Trophoblast cell (in vitro differentiated cells and primary cell): ENCODE data around the gene RPS6KA3. TPM values are rescaled to one million over a fixed set of nuclear protein-coding genes. Genes with fewer than 3 reads are reported as not detected.

Experiments
- DNase-seq, 2 donors: peaks; one replicate each; pipeline ENCODE4 v3.0.0-alpha.2; 2016
- H2AFZ ChIP-seq: 2 replicates; pipeline ENCODE4 v1.6.1; 2013; ENCODE audit warnings: low read length, moderate library complexity, mild to moderate bottlenecking; ENCODE audit not compliant: insufficient read depth, poor library complexity
- H2AK5ac ChIP-seq: 2 replicates; pipeline ENCODE4 v1.6.1; 2013; ENCODE audit warnings: mild to moderate bottlenecking, low read length
- H2BK120ac ChIP-seq: 2 replicates; pipeline ENCODE4 v1.6.1; 2013; ENCODE audit warnings: low read length, mild to moderate bottlenecking, moderate library complexity; ENCODE audit not compliant: insufficient read depth, poor library complexity
- H2BK12ac ChIP-seq: 2 replicates; pipeline ENCODE4 v1.6.1; 2013; ENCODE audit warnings: mild to moderate bottlenecking, low read length, moderate library complexity
- H2BK5ac ChIP-seq: 2 replicates; pipeline ENCODE4 v1.6.1; 2013; ENCODE audit warnings: low read length, low read depth, moderate library complexity, mild to moderate bottlenecking; ENCODE audit not compliant: poor library complexity
- H3K14ac ChIP-seq: 2 replicates; pipeline ENCODE4 v1.6.1; 2013; ENCODE audit warnings: mild to moderate bottlenecking, low read length
- H3K18ac ChIP-seq: 2 replicates; pipeline ENCODE4 v1.6.1; 2013; ENCODE audit warnings: mild to moderate bottlenecking, low read length
- H3K23ac ChIP-seq: 2 replicates; pipeline ENCODE4 v1.6.1; 2013; ENCODE audit warnings: low read length
- H3K27ac ChIP-seq: 2 replicates; pipeline ENCODE4 v1.5.1; 2013; ENCODE audit warnings: low read depth, mild to moderate bottlenecking, inconsistent platforms, low read length, moderate library complexity
- H3K27me3 ChIP-seq: 2 replicates; pipeline ENCODE4 v1.6.1; 2013; ENCODE audit warnings: inconsistent platforms, mild to moderate bottlenecking, low read length, moderate library complexity; ENCODE audit not compliant: insufficient read depth
- H3K36me3 ChIP-seq, 2 experiments: 1 replicate in 1 of 2; 2 replicates in 1 of 2; pipeline ENCODE4 v1.6.1; 2013; ENCODE audit warnings: low read length in 2 of 2, mild to moderate bottlenecking in 2 of 2, moderate library complexity in 1 of 2; ENCODE audit not compliant: insufficient read depth in 2 of 2, control insufficient read depth in 1 of 2
- H3K4ac ChIP-seq: 2 replicates; pipeline ENCODE4 v1.6.1; 2013; ENCODE audit warnings: low read depth, mild to moderate bottlenecking, low read length, moderate library complexity
- H3K4me1 ChIP-seq, 2 experiments: 1 replicate in 1 of 2; 2 replicates in 1 of 2; pipeline ENCODE4 v1.6.1; 2013; ENCODE audit warnings: low read length in 2 of 2, mild to moderate bottlenecking in 2 of 2, moderate library complexity in 1 of 2; ENCODE audit not compliant: insufficient read depth in 2 of 2, control insufficient read depth in 1 of 2
- H3K4me2 ChIP-seq: 2 replicates; pipeline ENCODE4 v1.6.1; 2013; ENCODE audit warnings: inconsistent platforms, mild to moderate bottlenecking, low read length, moderate library complexity
- H3K4me3 ChIP-seq: 2 replicates; pipeline ENCODE4 v1.5.1; 2013; ENCODE audit warnings: mild to moderate bottlenecking, low read depth, low read length, inconsistent platforms
- H3K79me1 ChIP-seq: one replicate; pipeline ENCODE4 v1.6.1; 2013; ENCODE audit warnings: low read length
- H3K79me2 ChIP-seq: 2 replicates; pipeline ENCODE4 v1.6.1; 2013; ENCODE audit warnings: low read length, mild to moderate bottlenecking; ENCODE audit not compliant: control insufficient read depth, insufficient read depth, poor library complexity
- H3K9ac ChIP-seq: 2 replicates; pipeline ENCODE4 v1.6.1; 2013; ENCODE audit warnings: mild to moderate bottlenecking, low read length
- H3K9me3 ChIP-seq: 2 replicates; pipeline ENCODE4 v1.6.1; 2013; ENCODE audit warnings: low read depth, mild to moderate bottlenecking, control low read depth, inconsistent platforms, low read length; ENCODE audit not compliant: insufficient read depth
- H4K12ac ChIP-seq: 2 replicates; pipeline ENCODE4 v1.6.1; 2013; ENCODE audit warnings: low read depth, mild to moderate bottlenecking, low read length, moderate library complexity
- H4K8ac ChIP-seq: 2 replicates; pipeline ENCODE4 v1.6.1; 2013; ENCODE audit warnings: low read depth, mild to moderate bottlenecking, low read length, moderate library complexity
- H4K91ac ChIP-seq: one replicate; pipeline ENCODE4 v1.6.1; 2013; ENCODE audit warnings: low read depth, mild to moderate bottlenecking, low read length, moderate library complexity
- WGBS: extraction: QIAGEN DNeasy Blood & Tissue Kit; methylation state at CpG from one replicate; pipeline ENCODE4 v1.1.7; 2013; ENCODE audit warnings: missing lambda C conversion rate; ENCODE audit not compliant: insufficient read length, insufficient coverage; ENCODE audit errors: extremely low coverage; 5-methylcytosine and 5-hydroxymethylcytosine counted together
- polyA plus RNA-seq: library from polyadenylated mRNA; stranded (reverse); fragments of 200-250 nt; gene quantifications from 2 replicates; pipeline ENCODE4 v1.2.3, GENCODE V29; 2013

RPS6KA3 gene
- 12.1 and 12.6 TPM in 2 replicates for polyA plus RNA-seq

DNA sequence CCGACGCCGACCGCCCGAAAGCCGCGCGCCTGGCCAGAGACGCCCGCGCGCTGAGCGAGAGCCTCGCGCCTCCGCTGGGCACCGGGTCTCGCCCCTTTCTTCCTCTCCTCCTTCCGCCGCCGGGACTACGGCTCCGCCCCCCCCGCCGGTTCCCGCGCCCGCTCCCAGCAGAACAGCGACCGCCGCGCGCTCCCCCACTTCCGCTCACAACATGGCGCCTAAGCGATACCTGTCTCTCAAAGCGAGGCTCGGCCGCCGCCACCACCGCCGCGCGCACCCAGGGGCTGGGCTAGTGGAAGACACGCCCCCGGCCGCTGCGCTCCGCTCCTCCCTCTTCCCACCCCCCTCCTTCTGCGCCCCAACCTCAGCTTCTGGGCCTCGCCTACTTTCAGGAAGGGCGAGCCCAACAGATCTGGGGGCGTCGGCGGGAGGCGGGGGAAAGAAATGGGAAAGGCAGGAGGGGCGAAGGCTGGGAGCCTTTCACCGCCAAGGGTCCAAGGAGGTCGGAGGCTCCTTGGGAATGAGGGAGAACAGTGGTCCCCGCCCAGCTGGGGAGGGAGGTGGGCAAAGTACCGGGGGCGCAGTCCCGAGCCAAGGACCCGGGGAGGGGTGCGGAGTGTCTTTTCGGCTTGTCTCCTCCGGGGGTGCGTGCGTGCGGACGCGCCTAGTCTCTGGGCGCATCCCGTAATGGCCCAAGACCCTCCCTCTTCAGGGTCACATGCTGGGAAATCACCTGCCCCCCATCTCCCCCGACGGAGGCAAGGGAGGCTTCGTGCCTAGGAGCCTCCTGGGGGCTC lies at the start of gene RPS6KA3:
Gene RPS6KA3, minus strand, starts transcription at position 100 of the 797 bp plus-strand sequence. CDS start 277 bp downstream, outside the sequence.
- Histone ChIP-seq H3K79me1 (peaks cover 13% of the 10 kb centered on the region), H4K8ac (peak within 1 kb of the TSS; percentile 90), H3K4me3 (peak within 1 kb of the TSS; percentile 81), H4K91ac (peak within 1 kb of the TSS; percentile 78), H2BK120ac (peak within 1 kb of the TSS; percentile 88), H3K14ac (peak within 1 kb of the TSS; percentile 94), H2AK5ac (no peak within 1 kb of the TSS), H4K12ac (peak within 1 kb of the TSS; percentile 90), H3K9ac (peak within 1 kb of the TSS; percentile 75), H2BK5ac (peak within 1 kb of the TSS; percentile 77), H3K23ac (no peak within 1 kb of the TSS), H3K18ac (peak within 1 kb of the TSS; percentile 75), H2AFZ (peak within 1 kb of the TSS; percentile 50), H3K4ac (peak within 1 kb of the TSS; percentile 49), H3K4me1 (peaks cover 0 to 3% of the 10 kb centered on the region in 2 experiments), H3K36me3 (no peaks in the 10 kb centered on the region), H3K27me3 (no peaks in the 10 kb centered on the region), H3K9me3 (no peaks in the 10 kb centered on the region), H2BK12ac (peak within 1 kb of the TSS; percentile 40), H3K27ac (peak within 1 kb of the TSS; percentile 65), H3K79me2 (peaks cover 6% of the 10 kb centered on the region), H3K4me2 (peak within 1 kb of the TSS; percentile 94)
- peak; percentile 65 to 76 for DNase-seq
- WGBS, result no CpG with 5 or more reads among the region's 77 CpGs

DNA sequence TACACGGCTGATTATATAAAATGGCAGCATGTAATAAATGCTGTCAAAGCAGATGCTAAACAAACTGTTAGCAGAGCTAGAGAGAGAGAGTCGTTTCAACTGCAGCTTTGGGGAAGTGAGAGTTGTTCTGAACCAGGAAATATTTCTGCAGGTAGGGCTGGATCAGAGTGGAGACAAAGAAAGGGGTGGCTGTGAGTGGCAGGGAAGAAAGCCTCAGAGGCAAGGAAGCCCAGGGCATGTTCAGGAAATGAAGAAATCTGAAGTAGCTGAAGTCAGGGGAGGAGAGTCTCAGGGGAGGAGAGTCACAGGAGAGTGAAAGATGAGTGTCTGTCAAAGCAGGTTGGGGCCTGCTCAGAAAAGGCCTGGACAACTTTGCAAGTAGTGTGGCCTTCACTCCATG lies 48.4 kb upstream of the RPS6KA3 start:
- no peak overlapping the region for H2BK120ac ChIP-seq
- H2BK12ac ChIP-seq, result no peak overlapping the region
- no peak overlapping the region for H3K4me3 ChIP-seq
- no peak overlapping the region for H4K8ac ChIP-seq
- H3K14ac ChIP-seq, result no peak overlapping the region
- H3K4ac ChIP-seq, result no peak overlapping the region
- no CpG with 5 or more reads among the region's 2 CpGs for WGBS
- H2AK5ac ChIP-seq, result no peak overlapping the region
- no peaks in the 10 kb centered on the region for H3K27me3 ChIP-seq
- H3K79me2 ChIP-seq, result no peaks in the 10 kb centered on the region
- no peak overlapping the region for H3K27ac ChIP-seq
- H3K36me3 ChIP-seq, result no peaks in the 10 kb centered on the region
- no peak overlapping the region for H4K12ac ChIP-seq
- H3K4me2 ChIP-seq, result no peak overlapping the region
- H3K9ac ChIP-seq, result no peak overlapping the region
- no peak overlapping the region for H4K91ac ChIP-seq
- H3K4me1 ChIP-seq, result peaks cover 0 to 2% of the 10 kb centered on the region in 2 experiments
- H3K79me1 ChIP-seq, result no peaks in the 10 kb centered on the region
- H3K18ac ChIP-seq, result no peak overlapping the region
- H3K23ac ChIP-seq, result no peak overlapping the region
- no peak for DNase-seq
- no peak overlapping the region for H2AFZ ChIP-seq
- H3K9me3 ChIP-seq, result no peaks in the 10 kb centered on the region
- no peak overlapping the region for H2BK5ac ChIP-seq

DNA sequence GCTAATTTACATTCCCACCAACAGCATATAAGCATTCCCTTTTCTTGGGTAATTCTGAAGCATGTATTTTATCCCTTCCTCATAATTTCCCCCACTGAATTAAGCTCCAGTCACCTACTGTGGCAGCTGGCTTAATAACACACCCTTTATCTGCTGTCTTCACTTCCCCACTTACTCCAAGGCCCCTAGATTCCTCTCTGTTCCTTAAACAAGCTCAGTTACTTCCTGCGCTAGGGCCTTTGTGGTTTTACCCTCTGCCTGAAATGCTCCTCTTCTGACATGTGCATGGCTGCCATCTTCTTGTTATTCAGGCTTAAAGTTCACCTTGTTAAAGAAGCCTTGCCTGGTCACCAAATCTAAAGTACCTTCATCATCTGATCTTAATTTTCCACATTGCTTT lies 47.2 kb upstream of the RPS6KA3 start:
- no peaks in the 10 kb centered on the region for H3K9me3 ChIP-seq
- H3K4me1 ChIP-seq, result no peaks in the 10 kb centered on the region
- H3K18ac ChIP-seq, result no peak overlapping the region
- H3K4ac ChIP-seq, result no peak overlapping the region
- no peak overlapping the region for H4K91ac ChIP-seq
- H3K14ac ChIP-seq, result no peak overlapping the region
- no peak overlapping the region for H2BK5ac ChIP-seq
- no peak overlapping the region for H2BK120ac ChIP-seq
- no peaks in the 10 kb centered on the region for H3K36me3 ChIP-seq
- DNase-seq, result no peak
- H4K12ac ChIP-seq, result no peak overlapping the region
- no peak overlapping the region for H3K9ac ChIP-seq
- H3K27ac ChIP-seq, result no peak overlapping the region
- H2BK12ac ChIP-seq, result no peak overlapping the region
- H4K8ac ChIP-seq, result no peak overlapping the region
- H3K4me3 ChIP-seq, result no peak overlapping the region
- no peaks in the 10 kb centered on the region for H3K27me3 ChIP-seq
- whole genome bisulfite sequencing, result no CpG with 5 or more reads among the region's 1 CpG
- H3K4me2 ChIP-seq, result no peak overlapping the region
- H3K79me2 ChIP-seq, result no peaks in the 10 kb centered on the region
- H2AK5ac ChIP-seq, result no peak overlapping the region
- no peak overlapping the region for H2AFZ ChIP-seq
- H3K23ac ChIP-seq, result no peak overlapping the region
- no peaks in the 10 kb centered on the region for H3K79me1 ChIP-seq

DNA sequence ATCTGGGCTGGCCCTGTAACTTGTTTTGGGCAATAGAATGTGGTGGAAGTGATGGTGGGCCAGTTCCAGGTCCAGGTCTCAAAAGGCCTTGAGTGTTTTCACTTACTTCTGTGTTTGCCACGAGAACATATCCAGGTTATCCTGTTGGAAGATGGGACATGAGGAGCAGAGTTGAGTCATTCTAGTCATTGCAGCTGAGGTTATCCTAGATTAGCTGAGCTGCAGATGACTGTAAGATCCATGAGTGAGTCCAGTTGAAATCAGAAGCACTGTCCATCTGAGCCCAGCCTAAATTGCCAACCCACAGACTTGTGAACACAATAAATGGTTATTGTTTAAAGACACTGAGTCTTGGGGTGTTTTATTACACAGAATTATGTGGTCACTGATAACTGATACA lies 45.3 kb upstream of the RPS6KA3 start:
- no peak overlapping the region for H4K8ac ChIP-seq
- H3K4ac ChIP-seq, result no peak overlapping the region
- H2BK12ac ChIP-seq, result no peak overlapping the region
- no peak overlapping the region for H3K4me3 ChIP-seq
- no peak overlapping the region for H2BK120ac ChIP-seq
- no peak overlapping the region for H3K18ac ChIP-seq
- WGBS, result no CpG with 5 or more reads among the region's 1 CpG
- H3K23ac ChIP-seq, result no peak overlapping the region
- no peak overlapping the region for H3K9ac ChIP-seq
- H2AK5ac ChIP-seq, result no peak overlapping the region
- H3K9me3 ChIP-seq, result no peaks in the 10 kb centered on the region
- no peak overlapping the region for H3K27ac ChIP-seq
- H3K4me2 ChIP-seq, result no peak overlapping the region
- H3K4me1 ChIP-seq, result no peaks in the 10 kb centered on the region
- no peaks in the 10 kb centered on the region for H3K79me1 ChIP-seq
- H2AFZ ChIP-seq, result no peak overlapping the region
- H2BK5ac ChIP-seq, result no peak overlapping the region
- no peak overlapping the region for H4K91ac ChIP-seq
- no peak overlapping the region for H3K14ac ChIP-seq
- no peak for DNase-seq
- H4K12ac ChIP-seq, result no peak overlapping the region
- H3K79me2 ChIP-seq, result no peaks in the 10 kb centered on the region
- no peaks in the 10 kb centered on the region for H3K36me3 ChIP-seq
- H3K27me3 ChIP-seq, result no peaks in the 10 kb centered on the region
